Measurements from ENCODE around the gene TBL2.

Gene TBL2

DNA sequence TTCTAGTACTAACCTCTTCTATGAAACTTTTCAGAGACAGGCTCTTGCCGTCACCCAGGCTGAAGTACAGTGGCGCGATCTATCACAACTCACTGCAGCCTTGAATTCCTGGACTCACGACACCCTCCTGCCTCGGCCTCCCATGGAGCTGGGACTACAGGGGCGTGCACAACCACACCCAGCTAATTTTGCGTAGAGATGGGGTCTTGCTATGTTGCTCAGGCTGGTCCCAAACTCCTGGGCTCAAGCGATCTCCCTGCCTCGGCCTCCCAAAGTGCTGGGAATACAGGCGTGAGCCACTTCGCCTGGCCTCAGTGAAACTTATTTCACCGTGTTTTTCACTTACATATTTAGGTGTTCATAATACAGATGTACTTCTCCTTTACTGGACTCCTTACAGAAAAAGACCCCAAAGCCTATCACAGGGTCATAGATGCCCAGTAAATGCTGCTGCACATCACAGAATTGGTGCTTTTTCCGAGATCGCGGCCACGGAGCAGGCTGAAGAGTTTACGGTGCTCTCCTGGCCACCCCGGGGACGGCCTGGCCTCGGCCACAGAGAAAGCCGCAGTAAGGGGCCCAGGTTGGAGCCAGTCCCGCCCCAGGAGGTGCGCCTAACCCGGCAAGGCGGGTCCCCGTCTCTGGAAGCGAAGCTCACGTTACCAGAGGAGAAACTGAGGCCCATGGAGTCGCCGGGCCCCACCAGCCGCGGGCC is 595 bp downstream of the TBL2 start:
- Histone ChIP-seq H3K9me3 (ENCODE audit: insufficient read depth, low read depth, low read length) (no peaks in the 10 kb centered on the region), H3K4me1 (ENCODE audit: insufficient read depth, low read length, poor library complexity, severe bottlenecking) (peaks cover 19% of the 10 kb centered on the region), H3K36me3 (ENCODE audit: insufficient read depth, low read length) (peaks cover 18% of the 10 kb centered on the region; the same call in 1 of the 2 replicates), H3K9me2 (replicated peaks; ENCODE audit: low read depth, low read length) (no peaks in the 10 kb centered on the region), H3K27me3 (ENCODE audit: insufficient read depth, low read length, poor library complexity, severe bottlenecking) (no peaks in the 10 kb centered on the region), H2AFZ (ENCODE audit: low read length) (peak overlapping the region; percentile 75), H3K9ac (ENCODE audit: low read depth, low read length, poor library complexity, severe bottlenecking) (peak overlapping the region; percentile 98), H3F3A (ENCODE audit: low read depth) (no peaks in the 10 kb centered on the region), H3K4me2 (ENCODE audit: low read depth, low read length, poor library complexity, severe bottlenecking) (peak overlapping the region; percentile 90), H3K79me2 (ENCODE audit: insufficient read depth, low read length) (peaks cover 50% of the 10 kb centered on the region), H4K20me1 (ENCODE audit: insufficient read depth, low read length, poor library complexity, severe bottlenecking) (peaks cover 28% of the 10 kb centered on the region), H3K4me3 (ENCODE audit: low read length, poor library complexity, severe bottlenecking) (peak overlapping the region; percentile 99)
- TF ChIP-seq, protein P1, sequence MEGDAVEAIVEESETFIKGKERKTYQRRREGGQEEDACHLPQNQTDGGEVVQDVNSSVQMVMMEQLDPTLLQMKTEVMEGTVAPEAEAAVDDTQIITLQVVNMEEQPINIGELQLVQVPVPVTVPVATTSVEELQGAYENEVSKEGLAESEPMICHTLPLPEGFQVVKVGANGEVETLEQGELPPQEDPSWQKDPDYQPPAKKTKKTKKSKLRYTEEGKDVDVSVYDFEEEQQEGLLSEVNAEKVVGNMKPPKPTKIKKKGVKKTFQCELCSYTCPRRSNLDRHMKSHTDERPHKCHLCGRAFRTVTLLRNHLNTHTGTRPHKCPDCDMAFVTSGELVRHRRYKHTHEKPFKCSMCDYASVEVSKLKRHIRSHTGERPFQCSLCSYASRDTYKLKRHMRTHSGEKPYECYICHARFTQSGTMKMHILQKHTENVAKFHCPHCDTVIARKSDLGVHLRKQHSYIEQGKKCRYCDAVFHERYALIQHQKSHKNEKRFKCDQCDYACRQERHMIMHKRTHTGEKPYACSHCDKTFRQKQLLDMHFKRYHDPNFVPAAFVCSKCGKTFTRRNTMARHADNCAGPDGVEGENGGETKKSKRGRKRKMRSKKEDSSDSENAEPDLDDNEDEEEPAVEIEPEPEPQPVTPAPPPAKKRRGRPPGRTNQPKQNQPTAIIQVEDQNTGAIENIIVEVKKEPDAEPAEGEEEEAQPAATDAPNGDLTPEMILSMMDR (conservative IDR thresholded peaks at IDR 0.05; ENCODE audit: low read length) = no peak
- no peak for TF ChIP-seq EZH2phosphoT487 (IDR thresholded peaks at IDR 0.05; ENCODE audit: borderline replicate concordance)

DNA sequence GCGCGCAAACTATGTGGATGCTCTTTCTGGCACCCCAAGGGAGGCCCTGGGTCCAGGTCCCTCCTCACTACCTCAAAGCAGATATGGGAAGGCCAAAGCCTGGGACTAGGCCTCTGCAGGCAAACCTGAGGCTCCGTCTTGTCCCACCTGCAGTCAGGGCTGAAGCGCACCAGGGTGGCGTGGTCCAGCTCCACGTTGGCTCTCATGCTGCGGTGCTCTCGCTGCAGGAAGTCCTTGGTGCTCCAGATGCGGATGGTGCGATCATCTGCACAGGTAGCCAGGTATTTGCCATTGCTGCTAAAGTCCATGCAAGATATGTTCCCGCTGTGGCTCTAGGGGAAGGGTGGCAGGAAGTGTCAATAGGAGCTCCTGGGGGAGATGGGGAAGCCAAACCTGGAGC is 4.6 kb downstream of the TBL2 start:
- peaks cover 47% of the 10 kb centered on the region; the same call in 1 of the 2 replicates for H3K36me3 ChIP-seq (ENCODE audit: insufficient read depth, low read length)

DNA sequence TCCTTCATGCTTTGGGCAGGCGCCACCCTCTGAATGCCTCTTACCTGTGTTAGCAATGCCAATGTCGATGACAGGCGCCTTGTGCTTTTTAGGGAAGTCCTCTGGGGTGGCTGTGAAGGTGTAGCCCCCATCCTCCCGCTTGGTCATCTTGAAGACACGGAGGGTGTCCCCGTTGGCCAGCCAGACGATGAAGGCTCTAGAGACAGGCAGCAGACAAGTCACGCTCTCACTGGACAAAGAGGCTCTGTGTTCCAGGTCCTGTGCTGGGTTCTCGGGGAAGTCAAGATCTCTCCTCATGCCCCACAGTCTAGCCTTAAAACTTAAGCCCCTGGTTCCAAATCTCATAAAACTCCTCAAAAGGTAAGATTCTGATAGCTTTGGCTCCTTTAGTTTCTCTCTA is 5.1 kb downstream of the TBL2 start:
- no peak for TF ChIP-seq EZH2phosphoT487 (IDR thresholded peaks at IDR 0.05; ENCODE audit: borderline replicate concordance)
- TF ChIP-seq, protein P1 (conservative IDR thresholded peaks at IDR 0.05; ENCODE audit: low read length) = no peak
- Histone ChIP-seq H3F3A (ENCODE audit: low read depth) (no peaks in the 10 kb centered on the region), H3K4me1 (ENCODE audit: insufficient read depth, low read length, poor library complexity, severe bottlenecking) (peaks cover 17% of the 10 kb centered on the region), H3K9me3 (ENCODE audit: insufficient read depth, low read depth, low read length) (no peaks in the 10 kb centered on the region), H3K79me2 (ENCODE audit: insufficient read depth, low read length) (peaks cover 52% of the 10 kb centered on the region), H3K9me2 (replicated peaks; ENCODE audit: low read depth, low read length) (no peaks in the 10 kb centered on the region), H3K4me3 (ENCODE audit: low read length, poor library complexity, severe bottlenecking) (no peak overlapping the region), H2AFZ (ENCODE audit: low read length) (no peak overlapping the region), H3K9ac (ENCODE audit: low read depth, low read length, poor library complexity, severe bottlenecking) (no peak overlapping the region), H3K36me3 (ENCODE audit: insufficient read depth, low read length) (peaks cover 47% of the 10 kb centered on the region; the same call in 1 of the 2 replicates), H4K20me1 (ENCODE audit: insufficient read depth, low read length, poor library complexity, severe bottlenecking) (peaks cover 31% of the 10 kb centered on the region), H3K27me3 (ENCODE audit: insufficient read depth, low read length, poor library complexity, severe bottlenecking) (no peaks in the 10 kb centered on the region), H3K4me2 (ENCODE audit: low read depth, low read length, poor library complexity, severe bottlenecking) (no peak overlapping the region)

More for the DNA sequence above, 4.6 kb downstream of the TBL2 start:
- no peak overlapping the region for H3K4me3 ChIP-seq (ENCODE audit: low read length, poor library complexity, severe bottlenecking)
- peaks cover 53% of the 10 kb centered on the region for H3K79me2 ChIP-seq (ENCODE audit: insufficient read depth, low read length)
- peaks cover 17% of the 10 kb centered on the region for H3K4me1 ChIP-seq (ENCODE audit: insufficient read depth, low read length, poor library complexity, severe bottlenecking)
- H4K20me1 ChIP-seq (ENCODE audit: insufficient read depth, low read length, poor library complexity, severe bottlenecking) = peaks cover 31% of the 10 kb centered on the region
- H3K9me2 ChIP-seq (replicated peaks; ENCODE audit: low read depth, low read length) = no peaks in the 10 kb centered on the region
- H3F3A ChIP-seq (ENCODE audit: low read depth) = no peaks in the 10 kb centered on the region
- no peaks in the 10 kb centered on the region for H3K27me3 ChIP-seq (ENCODE audit: insufficient read depth, low read length, poor library complexity, severe bottlenecking)
- H3K9ac ChIP-seq (ENCODE audit: low read depth, low read length, poor library complexity, severe bottlenecking) = no peak overlapping the region
- H3K4me2 ChIP-seq (ENCODE audit: low read depth, low read length, poor library complexity, severe bottlenecking) = no peak overlapping the region
- H2AFZ ChIP-seq (ENCODE audit: low read length) = no peak overlapping the region
- no peaks in the 10 kb centered on the region for H3K9me3 ChIP-seq (ENCODE audit: insufficient read depth, low read depth, low read length)
- TF ChIP-seq EZH2phosphoT487 (IDR thresholded peaks at IDR 0.05; ENCODE audit: borderline replicate concordance) = no peak
- TF ChIP-seq, protein P1 (conservative IDR thresholded peaks at IDR 0.05; ENCODE audit: low read length) = no peak
